ENCODE measurements around the gene VAPA.
"Not testable (repeated sequence)": the region's sequence is repeated elsewhere in the genome, so short reads cannot be mapped to it uniquely, and the experiment has no call there.

Gene VAPA

DNA sequence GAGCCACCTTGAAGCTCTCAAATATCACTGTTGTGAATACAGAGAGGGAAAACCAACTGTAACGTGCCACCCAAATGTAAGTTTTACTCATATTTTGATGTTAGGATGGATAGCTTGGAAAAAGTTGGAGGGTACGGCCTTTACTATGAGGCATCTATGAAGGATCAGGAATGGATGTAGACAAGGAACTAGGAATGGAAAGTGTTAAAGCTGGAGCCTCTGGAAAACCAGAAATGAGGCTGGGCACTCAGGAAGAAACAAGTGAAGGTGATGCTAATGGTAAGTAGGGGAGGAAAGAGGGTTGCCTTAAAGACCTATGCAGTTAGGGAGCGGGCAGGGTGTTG is 27.8 kb upstream of the VAPA start:
- DNase-seq: no peak

DNA sequence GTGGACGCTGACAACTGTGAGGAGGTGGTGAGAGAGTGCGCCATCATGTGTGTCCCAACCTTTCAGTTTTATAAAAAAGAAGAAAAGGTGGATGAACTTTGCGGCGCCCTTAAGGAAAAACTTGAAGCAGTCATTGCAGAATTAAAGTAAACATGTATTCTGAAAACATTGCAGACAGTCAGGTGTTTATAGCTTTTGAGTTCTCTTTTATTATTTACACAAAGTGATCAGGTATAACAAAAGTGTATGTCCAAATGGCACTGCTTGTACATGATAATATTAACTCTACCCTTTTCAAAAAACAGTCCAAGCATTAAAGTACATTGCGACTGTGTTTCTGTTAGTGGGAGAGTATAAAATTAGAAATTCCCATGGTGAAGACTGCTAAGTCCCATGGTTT is 25.8 kb upstream of the VAPA start:
- DNase-seq: no peak

DNA sequence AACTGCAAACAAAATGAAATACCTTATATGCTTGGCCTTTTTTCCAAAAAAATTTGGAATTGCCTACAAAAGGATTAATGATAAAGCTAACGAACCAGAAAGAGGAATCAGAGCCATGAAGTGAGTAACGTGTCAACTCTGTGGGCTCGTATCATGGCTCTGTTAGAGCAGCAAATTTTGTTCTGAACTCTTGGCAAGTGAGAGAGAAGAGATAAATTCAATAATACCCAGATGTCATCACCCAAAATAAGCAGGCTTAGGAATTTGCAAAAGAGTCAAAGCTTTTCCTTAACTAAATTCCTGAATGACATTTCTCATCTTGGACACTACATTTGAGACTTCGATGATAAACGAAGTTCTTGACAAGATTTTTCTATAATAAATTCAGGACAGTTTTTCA is 23.6 kb upstream of the VAPA start:
- no peak for DNase-seq

DNA sequence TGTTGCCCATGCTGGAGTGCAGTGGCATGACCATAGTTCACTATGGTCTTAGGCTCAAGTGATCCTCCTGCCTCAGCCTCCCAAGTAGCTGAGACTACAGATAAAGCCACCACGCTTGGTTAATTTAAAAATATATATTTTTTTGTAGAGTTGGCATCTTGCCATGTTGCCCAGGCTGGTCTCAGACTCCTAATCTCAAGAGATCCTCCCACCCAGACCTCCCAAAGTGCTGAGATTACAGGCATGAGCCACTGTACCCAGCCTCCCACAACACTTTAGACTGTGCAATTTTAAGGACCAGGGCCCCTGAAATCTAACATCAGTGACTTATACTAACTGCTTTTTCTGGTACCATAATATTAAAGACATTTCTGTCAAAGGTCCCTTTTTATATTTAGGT is 22.9 kb upstream of the VAPA start:
- DNase-seq: no peak

DNA sequence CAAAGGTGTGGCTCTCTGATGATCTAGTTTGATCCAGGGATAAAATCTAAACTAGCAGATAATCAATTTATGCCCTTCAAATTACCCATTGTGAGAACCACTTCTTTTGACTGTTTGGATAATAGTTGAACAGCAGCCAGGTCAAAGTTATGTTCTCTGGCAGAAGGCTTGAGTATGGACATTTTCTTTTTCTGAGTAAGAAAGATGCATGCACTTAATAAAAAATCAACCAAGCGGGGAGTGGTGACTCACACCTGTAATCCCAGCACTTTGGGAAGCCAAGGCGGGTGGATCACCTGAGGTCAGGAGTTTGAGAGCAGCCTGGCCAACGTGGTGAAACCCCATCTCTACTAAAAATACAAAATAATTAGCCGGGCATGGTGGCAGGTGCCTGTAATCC is 22.3 kb upstream of the VAPA start:
- not testable (repeated sequence) for DNase-seq

DNA sequence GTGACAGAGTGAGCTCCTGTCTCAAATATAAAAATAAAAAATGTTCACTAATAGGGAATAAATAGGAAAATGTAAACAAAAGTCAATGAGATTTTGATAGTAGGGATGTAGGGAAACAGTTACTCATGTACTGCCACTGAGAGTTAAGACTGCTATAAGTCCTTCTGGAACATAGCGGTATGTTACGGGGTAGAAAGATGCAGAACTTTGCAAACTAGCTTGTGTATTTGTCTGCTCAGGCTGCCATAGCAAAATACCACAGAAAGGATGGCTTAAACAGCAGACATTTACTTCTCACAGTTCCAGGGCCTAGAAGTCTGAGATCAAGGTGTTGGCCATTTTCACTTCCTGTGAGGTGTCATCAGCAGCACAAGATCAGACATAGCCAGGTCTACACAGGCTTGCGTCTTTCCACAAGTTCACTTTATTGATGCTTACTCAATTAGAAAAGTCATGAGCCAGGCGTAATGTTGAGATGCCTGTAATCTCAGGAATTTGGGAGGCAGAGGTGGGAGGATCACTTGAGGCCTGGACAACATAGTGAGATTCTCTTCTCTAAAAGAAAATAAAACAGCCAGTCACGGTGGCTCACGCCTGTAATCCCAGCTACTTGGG is 19.3 kb upstream of the VAPA start:
- DNase-seq: no peak

DNA sequence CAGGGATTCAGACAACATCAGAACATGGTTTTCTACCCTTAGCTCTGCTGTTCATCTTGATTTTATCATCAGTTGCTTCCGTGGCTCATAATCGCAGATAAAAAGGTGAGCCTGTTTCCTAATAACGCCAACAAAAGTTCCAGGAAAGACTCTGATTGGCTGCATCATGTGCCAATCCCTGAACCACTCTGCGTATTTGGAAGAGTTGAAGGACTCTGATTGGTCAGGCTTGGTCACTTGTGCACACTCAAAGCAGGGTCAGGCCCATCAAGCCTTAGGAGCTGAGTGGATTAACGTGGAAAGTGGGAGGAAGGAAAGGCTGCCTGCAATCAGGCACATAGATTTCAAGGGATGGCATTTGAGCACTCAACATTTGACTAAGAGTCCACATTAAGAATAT is 16.7 kb upstream of the VAPA start:
- no peak for DNase-seq

DNA sequence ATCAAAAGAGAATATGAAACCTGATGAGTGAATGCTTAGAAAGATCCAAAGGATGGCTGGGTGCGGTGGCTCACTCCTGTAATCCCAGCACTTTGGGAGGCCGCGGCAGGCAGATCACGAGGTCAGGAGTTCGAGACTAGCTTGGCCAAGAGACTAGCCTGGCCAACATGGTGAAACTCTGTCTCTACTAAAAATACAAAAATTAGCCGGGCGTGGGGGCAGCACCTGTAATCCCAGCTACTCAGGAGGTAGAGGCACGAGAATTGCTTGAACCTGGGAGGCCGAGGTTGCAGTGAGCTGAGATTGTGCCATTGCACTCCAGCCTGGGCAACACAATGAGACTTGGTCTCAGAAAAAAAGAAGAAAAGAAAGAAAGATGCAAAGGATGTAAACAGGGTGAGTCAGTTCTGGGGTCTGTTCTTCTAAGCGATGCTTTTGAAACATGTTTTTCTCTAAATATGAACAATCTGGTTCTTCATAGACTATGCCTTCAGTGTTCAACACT is 16.0 kb upstream of the VAPA start:
- DNase-seq: not testable (repeated sequence)

DNA sequence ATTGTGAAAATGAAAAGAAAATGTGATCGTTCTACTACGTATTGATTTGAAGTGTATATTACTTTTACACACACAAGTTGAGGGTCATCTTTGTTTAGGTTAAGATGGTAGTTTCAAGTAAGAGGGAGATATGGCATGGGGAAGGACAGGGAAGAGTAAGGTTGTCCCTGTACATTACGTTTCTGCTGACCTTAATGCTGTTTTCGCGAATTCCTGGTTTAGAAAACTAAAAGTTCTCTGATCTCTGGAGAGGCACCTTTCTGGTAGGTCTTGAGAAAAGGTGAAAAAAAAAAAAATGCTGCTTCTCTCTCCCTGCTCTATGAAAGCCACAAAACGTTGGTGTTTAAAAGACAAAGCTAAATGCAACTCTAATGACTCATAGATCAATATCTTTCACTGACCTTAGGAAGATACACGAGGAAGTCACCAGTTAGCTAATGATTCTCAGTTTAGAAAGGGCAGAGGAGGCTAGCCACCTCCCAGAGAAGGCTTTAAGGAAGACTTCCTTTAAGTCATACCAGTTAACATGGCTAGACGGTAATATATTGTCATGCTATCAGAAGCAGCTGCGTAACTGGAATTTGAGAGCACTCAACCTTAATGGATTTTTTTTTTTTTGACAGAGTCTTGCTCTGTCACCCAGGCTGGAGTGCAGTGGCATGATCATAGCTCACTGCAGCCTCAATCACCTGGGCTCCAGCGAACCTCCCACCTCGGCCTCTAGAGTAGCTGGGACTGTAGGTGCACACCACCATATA is 14.8 kb upstream of the VAPA start:
- DNase-seq: no peak

DNA sequence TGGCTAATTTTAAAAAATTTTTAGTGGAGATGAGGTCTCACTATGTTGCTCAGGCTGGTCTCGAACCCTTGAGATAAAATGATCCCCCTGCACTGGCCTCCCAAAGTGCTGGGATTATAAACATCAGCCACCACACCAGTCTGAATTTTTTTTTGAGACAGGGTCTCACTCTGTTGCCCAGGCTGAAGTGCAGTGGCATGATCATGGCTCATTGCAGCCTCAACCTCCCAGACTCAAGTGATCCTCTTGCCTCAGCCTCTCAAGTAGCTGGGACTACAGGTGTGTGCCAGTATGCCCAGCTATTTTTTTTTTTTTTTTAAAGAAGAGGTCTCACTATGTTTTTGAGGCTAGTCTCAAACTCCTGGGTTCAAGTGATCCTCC is 14.3 kb upstream of the VAPA start:
- DNase-seq: not testable (repeated sequence)

DNA sequence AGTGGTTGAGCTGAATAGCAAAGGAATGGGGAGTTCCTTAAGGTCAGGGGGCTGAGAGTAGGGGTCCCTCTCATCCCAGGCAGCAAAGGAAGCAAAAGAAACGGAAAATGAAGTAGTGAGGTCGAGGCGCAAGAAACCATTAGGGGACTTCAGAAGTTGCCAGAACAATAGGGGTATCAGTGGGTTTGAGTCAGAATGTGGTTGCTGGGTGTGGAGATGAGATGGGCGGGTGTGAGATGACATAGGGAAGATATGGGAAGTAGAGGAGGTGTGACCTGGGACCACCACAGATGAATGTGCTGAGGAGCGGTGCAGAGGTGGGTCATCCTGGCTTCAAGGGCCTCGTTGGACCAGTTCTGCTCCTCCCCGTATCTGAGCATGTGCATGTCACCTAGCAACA is 13.1 kb upstream of the VAPA start:
- no peak for DNase-seq

DNA sequence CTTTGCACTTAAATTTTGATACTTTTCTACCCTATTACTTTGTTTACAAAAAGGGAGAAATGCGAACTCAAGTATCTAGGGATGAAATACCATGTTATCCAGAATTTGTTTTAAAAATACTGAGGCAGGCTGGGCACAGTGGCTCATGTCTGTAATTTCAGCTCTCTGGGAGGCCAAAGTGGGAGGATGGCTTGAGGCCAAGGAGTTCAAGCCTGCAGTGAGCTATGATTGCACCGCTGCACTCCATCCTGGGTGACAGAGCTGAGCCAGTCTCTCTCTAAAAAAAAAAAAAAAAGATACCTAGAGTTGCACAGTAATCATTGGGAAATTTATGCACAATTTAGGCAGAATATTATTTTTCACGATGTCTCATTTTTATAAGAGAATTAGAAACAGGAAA is 12.4 kb upstream of the VAPA start:
- DNase-seq: no peak

DNA sequence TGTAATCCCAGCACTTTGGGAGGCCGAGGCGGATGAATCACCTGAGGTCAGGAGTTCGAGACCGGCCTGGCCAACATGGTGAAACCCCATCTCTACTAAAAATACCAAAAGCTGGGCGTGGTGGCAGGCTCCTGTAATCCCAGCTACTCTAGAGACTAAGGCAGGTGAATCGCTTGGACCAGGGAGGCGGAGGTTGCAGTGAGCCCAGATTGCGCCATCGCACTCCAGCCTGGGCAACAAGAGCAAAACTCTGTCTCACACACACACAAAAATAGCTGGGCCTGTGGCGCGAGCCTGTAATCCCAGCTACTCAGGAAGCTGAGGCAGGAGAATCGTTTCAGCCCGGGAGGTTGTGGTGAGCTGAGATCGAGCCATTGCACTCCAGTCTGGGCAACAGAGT is 11.6 kb upstream of the VAPA start:
- not testable (repeated sequence) for DNase-seq

DNA sequence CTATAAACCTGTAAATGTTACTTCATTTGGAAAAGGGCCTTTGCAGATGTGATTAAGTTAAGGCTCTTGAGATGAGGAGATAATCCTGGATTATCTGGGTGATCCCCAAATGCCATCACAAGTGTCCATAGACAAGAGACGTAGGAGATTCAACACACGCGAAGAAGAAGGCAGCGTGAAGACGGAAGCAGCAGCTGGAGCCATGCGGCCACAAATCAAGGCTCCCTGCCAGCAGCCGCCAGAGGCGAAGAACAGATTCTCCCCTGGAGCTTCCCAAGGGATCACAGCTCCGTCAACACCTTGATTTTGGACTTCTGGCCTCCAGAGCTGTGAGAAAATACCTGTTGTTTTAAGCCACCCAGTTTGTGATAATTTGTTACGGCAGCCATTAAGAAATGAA is 11.0 kb upstream of the VAPA start:
- DNase-seq: no peak

DNA sequence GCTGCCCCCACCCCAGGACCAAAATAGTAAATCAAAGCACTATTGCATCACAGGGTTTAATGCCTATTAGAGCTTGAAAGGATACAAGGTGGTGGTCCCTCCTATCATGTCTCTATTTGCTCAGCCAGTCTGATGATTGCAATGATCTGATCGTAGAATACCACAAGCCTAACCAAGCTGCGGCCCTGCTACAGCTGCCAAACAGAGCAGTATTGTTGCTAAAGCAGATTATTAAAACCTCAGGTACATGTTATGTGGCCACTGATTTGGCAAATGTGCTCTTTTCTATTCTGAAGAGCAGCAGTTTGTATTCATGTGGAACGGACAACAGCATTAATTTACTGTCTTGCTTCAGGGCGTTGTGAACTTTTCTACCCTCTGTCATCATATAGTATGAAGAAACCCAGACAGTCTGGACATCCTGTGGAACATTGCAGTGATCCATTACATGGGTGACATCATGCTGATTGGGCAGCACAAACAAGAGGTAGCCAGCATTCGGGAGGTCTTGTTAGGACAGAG is 8.4 kb upstream of the VAPA start:
- no peak for DNase-seq

DNA sequence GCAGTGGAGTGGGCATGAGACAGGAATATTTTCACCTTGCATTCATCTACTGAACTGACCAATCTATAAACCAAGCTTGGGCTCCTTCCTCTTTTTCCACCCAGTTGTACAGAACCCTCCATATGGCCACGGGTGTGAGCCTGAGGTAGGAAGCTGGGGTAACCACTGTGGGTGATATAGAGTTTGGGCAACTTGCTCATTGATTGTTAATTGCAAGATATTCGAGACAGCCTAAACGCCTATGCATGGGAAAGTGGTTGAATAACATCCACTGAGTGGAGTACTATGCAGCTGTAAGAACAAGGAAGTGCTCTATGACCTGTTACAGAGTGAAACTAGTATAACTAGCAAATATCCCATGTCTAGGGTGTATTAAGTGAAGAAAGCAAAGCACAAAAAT is 7.3 kb upstream of the VAPA start:
- DNase-seq: no peak

DNA sequence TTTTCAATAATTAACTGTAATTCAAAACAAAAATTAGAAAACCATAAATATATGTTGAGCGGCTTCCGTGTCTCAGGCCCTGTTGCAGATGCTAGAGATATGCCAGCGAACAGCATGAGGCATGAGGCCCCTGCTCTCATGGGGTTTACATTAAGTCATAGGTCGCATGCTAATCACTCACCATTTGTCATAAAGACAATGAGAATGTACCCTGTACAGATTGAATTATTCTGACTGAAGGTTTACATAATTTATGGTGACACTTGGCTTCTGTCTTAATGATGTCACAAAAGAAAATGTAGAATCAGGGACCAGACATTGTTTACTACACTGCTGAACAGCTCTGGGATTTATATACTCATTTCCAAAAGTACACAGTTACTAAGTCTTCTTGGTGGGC is 5.9 kb upstream of the VAPA start:
- DNase-seq: no peak

DNA sequence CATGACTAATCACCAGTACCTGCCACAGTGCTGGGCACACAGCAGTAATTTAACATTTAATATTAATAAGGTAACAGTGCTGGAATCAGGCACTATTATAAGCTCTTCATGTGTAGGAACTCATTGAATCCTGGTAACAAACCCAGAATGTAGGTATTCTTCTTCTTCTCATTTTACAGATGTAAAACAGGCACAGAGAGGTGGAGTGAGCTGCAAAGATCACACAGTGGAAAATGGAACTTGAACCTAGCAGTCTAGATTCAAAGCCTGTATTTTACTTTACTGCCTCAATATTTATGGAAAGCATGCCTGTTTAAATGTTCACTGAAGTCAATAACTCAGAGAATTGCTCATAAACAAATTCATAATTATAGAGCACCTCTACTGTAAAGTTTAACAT is 3.7 kb upstream of the VAPA start:
- DNase-seq: no peak

DNA sequence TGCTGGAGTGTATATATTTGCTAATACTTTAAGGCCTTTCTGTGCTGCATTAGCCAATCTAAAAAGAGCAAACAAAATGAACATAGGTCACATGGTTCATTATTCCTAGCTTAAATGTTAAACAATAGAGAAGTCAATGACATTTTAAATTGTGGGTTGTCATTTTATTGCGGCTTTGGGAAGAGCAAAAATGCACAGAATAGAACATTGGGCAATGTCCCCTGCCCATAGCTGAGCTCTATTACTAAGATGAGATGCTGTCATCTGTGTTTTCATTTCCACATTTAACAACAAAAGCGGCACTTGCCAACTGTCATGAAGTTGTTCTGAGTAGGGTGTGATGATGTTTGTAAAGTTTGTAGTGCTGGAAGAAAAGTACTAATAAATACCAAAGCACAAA is 3.2 kb upstream of the VAPA start:
- DNase-seq: no peak

DNA sequence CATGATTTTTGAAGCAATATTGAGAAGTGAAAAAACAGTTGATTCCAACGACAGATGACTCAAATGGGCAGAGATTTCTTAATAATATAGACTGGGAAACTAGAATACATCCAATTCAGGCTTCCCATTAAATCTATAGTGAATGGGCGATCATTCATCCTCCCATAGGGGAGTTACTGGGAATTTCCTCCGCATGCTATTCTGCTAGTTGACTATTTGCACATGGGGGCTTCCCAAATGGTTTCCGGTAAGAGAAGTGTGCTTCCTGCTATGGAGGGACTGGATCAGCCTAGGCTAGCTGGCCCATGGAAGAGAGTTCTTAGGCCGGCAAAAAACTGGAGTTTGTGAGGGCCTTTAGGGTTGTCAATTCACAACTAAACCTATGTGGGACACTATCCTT is 2.6 kb upstream of the VAPA start:
- DNase-seq: no peak

DNA sequence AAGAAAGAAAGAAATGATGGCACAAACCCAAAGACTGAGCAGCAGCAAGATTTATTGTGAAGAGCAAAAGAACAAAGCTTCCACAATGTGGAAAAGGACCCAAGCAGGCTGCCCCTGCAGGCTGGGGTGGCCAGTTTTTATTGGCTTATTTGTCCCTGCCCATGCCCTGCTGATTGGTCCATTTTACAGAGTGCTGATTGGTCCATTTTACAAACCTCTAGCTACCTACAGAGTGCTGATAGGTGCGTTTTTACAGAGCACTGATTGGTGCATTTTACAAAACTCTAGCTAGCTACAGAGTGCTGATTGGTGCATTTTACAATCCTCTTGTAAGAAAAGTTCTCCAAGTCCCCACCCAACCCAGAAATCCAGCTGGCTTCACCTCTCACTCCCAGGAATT is 1.5 kb upstream of the VAPA start:
- not testable (repeated sequence) for DNase-seq

DNA sequence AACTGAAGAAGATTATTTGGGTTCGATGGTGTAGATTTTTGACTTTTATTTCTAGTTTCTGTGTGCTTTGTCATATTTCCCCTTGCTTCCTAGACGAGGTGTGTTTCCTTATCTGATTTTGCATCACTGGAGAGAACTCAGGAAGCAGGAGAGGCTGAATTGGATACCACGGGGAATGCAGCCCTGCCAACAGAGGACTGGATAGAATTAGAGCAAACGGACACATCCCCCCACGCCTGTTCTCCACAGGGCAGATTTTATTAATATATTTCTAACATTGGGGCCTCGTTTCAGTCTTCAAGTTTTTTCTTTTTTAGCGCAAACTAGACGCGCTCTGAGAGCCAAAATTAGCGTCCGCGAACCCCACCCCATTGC is 678 bp upstream of the VAPA start:
- DNase-seq: no peak

DNA sequence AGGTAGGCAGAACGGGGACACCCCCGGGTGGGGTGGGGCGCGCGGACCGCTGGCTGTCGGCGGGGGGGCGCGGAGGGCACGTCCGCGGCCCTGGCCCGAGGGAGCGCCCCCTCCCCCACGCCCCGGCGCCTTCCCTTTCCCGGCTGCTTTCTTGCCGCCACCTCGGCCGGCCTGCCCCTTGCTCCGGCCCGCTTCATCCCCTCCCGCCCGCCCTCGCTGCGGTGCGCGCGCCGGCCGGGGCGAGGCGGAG is 443 bp downstream of the VAPA start:
- DNase-seq: no peak

DNA sequence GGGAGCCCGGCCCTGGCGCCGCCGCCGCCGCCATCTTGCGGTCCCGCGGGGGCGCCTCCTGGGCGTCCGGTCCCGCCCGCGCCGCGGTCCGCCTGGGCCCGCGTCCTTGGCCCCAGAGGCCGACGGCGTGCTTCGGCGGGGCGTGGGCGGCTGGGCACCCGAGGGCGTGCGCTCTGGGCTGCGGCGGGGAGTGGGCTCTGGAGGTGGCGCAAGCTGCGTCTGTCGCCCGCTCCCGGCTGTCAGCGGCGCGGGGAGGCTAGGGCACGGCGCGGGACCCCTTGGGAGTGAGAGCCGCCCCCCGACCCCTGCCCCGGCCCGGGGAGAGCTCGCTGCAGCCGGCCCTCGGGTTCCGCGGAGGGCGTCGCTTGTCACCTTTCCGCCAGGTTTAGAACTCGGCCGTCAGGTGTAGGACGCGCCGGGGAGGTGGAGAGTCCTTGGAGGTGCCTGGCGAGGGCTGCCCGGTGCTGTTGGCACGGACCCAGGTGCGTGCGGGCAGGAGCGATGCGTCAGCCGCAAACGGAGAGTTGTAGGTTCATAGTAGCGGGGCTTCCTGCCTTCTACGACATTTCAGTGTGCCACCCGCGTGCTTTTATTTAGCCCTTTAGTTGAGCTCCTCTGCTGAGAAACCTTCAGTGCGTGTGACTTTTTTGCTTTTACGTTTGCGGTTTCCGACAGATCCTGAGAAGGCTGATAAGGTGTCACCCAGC is 921 bp downstream of the VAPA start:
- peak; percentile 66 for DNase-seq
